ENCODE measurements around the gene DNMBP. TPM values are rescaled to one million over a fixed set of nuclear protein-coding genes. Genes with fewer than 3 reads are reported as not detected.
"Not testable (repeated sequence)": the region's sequence is repeated elsewhere in the genome, so short reads cannot be mapped to it uniquely, and the experiment has no call there.

Gene DNMBP
- total and polyA plus RNA-seq, 5 donors from 2014 or later, result 0.22 to 2.4 (median 0.65) TPM

- H3K4me3 ChIP-seq (ENCODE audit: low read depth, low read length), result no peak overlapping the region
- DNase-seq (no peak), ATAC-seq (ENCODE audit: low read depth in 2 of 2) (no peak)
- Mint-ChIP-seq H3K4me1 (peaks cover 6 to 27% (median 14%) of the 10 kb centered on the region in 4 donors), H3K27ac (peak overlapping the region in 2 of 3 donors; percentile 16 to 38), H3K36me3 (peaks cover 11% of the 10 kb centered on the region), H3K27me3 (peaks cover 5% of the 10 kb centered on the region), H3K4me3 (no peak overlapping the region), H3K9me3 (no peaks in the 10 kb centered on the region)
- peaks cover 3% of the 10 kb centered on the region for H3K4me1 ChIP-seq (ENCODE audit: control insufficient read depth, insufficient read depth, low read length, poor library complexity, severe bottlenecking)
- no peak overlapping the region for H3K27ac ChIP-seq (ENCODE audit: insufficient read depth, low read length, poor library complexity, severe bottlenecking)
- no peaks in the 10 kb centered on the region for H3K9me3 ChIP-seq (ENCODE audit: control insufficient read depth in 2 of 2, low read length in 2 of 2)
- no peaks in the 10 kb centered on the region for H3K27me3 ChIP-seq (ENCODE audit: control insufficient read depth, insufficient read depth, low read length)
- H3K36me3 ChIP-seq (ENCODE audit: control insufficient read depth, insufficient read depth, low read length), result no peaks in the 10 kb centered on the region
Measured at GRCh38 chr10:99995713-99996112, 14.0 kb downstream of the DNMBP start.

GRCh38 chr10:99995269-99995668 lies 14.5 kb downstream of the DNMBP start:
- Histone ChIP-seq H3K4me3 (ENCODE audit: low read depth, low read length) (no peak overlapping the region), H3K27ac (ENCODE audit: insufficient read depth, low read length, poor library complexity, severe bottlenecking) (no peak overlapping the region), H3K4me1 (ENCODE audit: control insufficient read depth, insufficient read depth, low read length, poor library complexity, severe bottlenecking) (peaks cover 3% of the 10 kb centered on the region), H3K36me3 (ENCODE audit: control insufficient read depth, insufficient read depth, low read length) (no peaks in the 10 kb centered on the region), H3K9me3 (ENCODE audit: control insufficient read depth in 2 of 2, low read length in 2 of 2) (no peaks in the 10 kb centered on the region), H3K27me3 (ENCODE audit: control insufficient read depth, insufficient read depth, low read length) (no peaks in the 10 kb centered on the region)
- DNase-seq (no peak), ATAC-seq (ENCODE audit: low read depth in 2 of 2) (no peak)
- Mint-ChIP-seq H3K27me3 (peaks cover 5% of the 10 kb centered on the region), H3K9me3 (no peaks in the 10 kb centered on the region), H3K4me1 (peaks cover 6 to 27% (median 14%) of the 10 kb centered on the region in 4 donors), H3K4me3 (peak overlapping the region in 1 of 4 donors; percentile 29), H3K27ac (peak overlapping the region in 2 of 3 donors; percentile 16 to 38), H3K36me3 (peaks cover 11% of the 10 kb centered on the region)

DNA sequence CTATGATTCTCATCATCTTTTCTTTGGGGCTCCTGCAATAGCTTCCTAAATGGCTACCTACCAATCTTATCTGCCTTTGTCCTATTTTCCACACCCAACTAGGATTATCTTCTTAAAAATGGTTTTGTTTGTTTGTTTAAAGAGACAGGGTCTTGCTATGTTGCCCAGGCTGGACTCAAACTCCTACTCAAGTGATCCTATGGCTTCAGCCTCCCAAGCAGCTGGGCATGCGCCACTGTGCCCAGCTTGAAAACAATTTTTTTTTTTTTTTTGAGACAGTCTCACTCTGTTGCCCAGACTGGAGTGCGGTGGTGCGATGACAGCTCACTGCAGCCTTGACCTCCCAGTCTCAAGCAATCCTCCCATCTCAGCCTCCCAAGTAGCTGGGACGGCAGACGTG lies 14.9 kb downstream of the DNMBP start:
- ATAC-seq (ENCODE audit: low read depth in 2 of 2) (no peak), DNase-seq (no peak)
- Histone ChIP-seq H3K27me3 (ENCODE audit: control insufficient read depth, insufficient read depth, low read length) (no peaks in the 10 kb centered on the region), H3K27ac (ENCODE audit: insufficient read depth, low read length, poor library complexity, severe bottlenecking) (no peak overlapping the region), H3K9me3 (ENCODE audit: control insufficient read depth in 2 of 2, low read length in 2 of 2) (no peaks in the 10 kb centered on the region), H3K4me3 (ENCODE audit: low read depth, low read length) (peak overlapping the region; percentile 35), H3K4me1 (ENCODE audit: control insufficient read depth, insufficient read depth, low read length, poor library complexity, severe bottlenecking) (peaks cover 3% of the 10 kb centered on the region), H3K36me3 (ENCODE audit: control insufficient read depth, insufficient read depth, low read length) (no peaks in the 10 kb centered on the region)
- peaks cover 6 to 27% (median 14%) of the 10 kb centered on the region in 4 donors for H3K4me1 Mint-ChIP-seq
- peaks cover 5% of the 10 kb centered on the region for H3K27me3 Mint-ChIP-seq
- H3K27ac Mint-ChIP-seq, result peak overlapping the region in 1 of 3 donors; percentile 81
- H3K9me3 Mint-ChIP-seq, result no peaks in the 10 kb centered on the region
- peaks cover 11% of the 10 kb centered on the region for H3K36me3 Mint-ChIP-seq
- H3K4me3 Mint-ChIP-seq, result no peak overlapping the region

DNA sequence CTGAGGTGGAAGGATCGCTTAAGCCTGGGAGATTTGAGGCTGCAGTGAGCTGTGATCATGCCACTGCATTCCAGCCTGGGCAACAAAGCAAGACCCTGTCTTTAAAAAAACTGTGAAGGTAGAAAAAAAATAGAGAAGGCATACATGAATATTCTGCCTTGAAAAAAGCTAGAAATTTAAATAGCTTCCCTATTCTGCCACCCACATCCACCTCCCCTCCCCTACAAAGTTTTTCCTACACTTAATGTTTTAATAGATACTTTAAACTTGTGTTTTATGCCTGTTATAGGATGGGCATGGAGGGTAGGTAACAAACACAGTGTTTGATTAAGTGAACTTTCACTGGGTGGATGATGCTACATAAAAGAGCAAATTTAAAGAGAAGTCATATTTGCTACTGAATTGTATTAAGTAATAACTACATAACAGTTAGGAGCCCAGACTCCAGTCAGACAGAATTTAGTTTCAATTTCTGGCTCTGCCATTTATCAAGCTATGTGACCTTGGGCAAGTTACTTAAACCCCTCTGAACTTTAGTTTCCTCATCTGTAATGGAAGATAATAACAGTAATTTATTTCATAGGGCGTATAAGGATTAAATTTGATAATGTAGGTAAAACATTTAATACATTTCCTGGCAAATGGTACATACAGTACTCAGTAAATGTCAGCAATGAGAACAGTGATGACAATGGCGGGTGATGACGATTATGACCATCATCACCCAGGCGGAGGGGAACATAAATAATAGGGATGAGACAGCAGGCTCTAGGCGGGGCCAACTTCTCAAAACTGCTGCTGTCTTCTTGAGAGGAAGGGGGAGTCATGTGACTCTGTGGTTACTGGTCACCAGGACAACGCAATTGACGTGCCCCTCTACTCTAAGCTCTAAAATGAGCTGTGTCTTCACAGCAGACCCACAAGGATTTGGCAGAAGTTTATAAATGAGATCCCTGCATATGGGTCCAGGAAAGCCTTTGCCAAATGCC lies 15.8 kb downstream of the DNMBP start:
- Histone ChIP-seq H3K27ac (ENCODE audit: insufficient read depth, low read length, poor library complexity, severe bottlenecking) (peak overlapping the region; percentile 28), H3K4me3 (ENCODE audit: low read depth, low read length) (peak overlapping the region; percentile 35), H3K27me3 (ENCODE audit: control insufficient read depth, insufficient read depth, low read length) (no peaks in the 10 kb centered on the region), H3K9me3 (ENCODE audit: control insufficient read depth in 2 of 2, low read length in 2 of 2) (no peaks in the 10 kb centered on the region), H3K4me1 (ENCODE audit: control insufficient read depth, insufficient read depth, low read length, poor library complexity, severe bottlenecking) (peaks cover 3% of the 10 kb centered on the region), H3K36me3 (ENCODE audit: control insufficient read depth, insufficient read depth, low read length) (no peaks in the 10 kb centered on the region)
- ATAC-seq (ENCODE audit: low read depth in 2 of 2) (peak; percentile 84 to 94), DNase-seq (peak; percentile 11 to 93 (median 53))
- Mint-ChIP-seq H3K36me3 (peaks cover 8% of the 10 kb centered on the region), H3K4me3 (peak overlapping the region; percentile 4 to 63 (median 36)), H3K27me3 (no peaks in the 10 kb centered on the region), H3K9me3 (no peaks in the 10 kb centered on the region), H3K27ac (peak overlapping the region; percentile 38 to 87 (median 81)), H3K4me1 (peaks cover 6 to 27% (median 14%) of the 10 kb centered on the region in 4 donors)

DNA sequence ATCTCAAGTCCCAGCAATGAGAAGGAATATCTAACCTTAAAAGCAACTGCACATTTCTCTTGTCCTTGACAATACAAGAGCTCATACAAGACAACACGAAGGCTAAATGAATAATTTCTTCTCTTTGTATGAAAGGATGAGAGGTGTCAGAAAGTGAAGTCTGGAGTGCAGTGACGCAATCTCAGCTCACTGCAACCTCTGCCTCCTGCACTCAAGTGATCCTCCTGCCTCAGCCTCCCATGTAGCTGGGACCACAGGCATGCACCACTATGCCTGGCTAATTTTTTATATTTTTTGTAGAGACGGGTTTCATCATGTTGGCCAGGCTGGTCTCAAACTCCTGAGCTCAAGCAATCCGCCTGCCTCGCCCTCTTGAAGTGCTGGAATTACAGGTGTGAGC lies 24.1 kb downstream of the DNMBP start:
- not testable (repeated sequence) for H3K9me3 Mint-ChIP-seq; DNase-seq; H3K4me3 Mint-ChIP-seq; H3K27ac ChIP-seq (ENCODE audit: insufficient read depth, low read length, poor library complexity, severe bottlenecking); ATAC-seq (ENCODE audit: low read depth in 2 of 2); H3K4me1 ChIP-seq (ENCODE audit: control insufficient read depth, insufficient read depth, low read length, poor library complexity, severe bottlenecking); H3K4me3 ChIP-seq (ENCODE audit: low read depth, low read length); H3K36me3 ChIP-seq (ENCODE audit: control insufficient read depth, insufficient read depth, low read length); H3K9me3 ChIP-seq (ENCODE audit: control insufficient read depth in 2 of 2, low read length in 2 of 2); H3K27me3 Mint-ChIP-seq; H3K36me3 Mint-ChIP-seq; H3K27ac Mint-ChIP-seq; H3K27me3 ChIP-seq (ENCODE audit: control insufficient read depth, insufficient read depth, low read length)
- peaks cover 0 to 20% (median 9%) of the 10 kb centered on the region in 4 donors for H3K4me1 Mint-ChIP-seq

GRCh38 chr10:99984211-99985034 lies 25.3 kb downstream of the DNMBP start:
- Histone ChIP-seq H3K4me1 (ENCODE audit: control insufficient read depth, insufficient read depth, low read length, poor library complexity, severe bottlenecking) (no peaks in the 10 kb centered on the region), H3K27ac (ENCODE audit: insufficient read depth, low read length, poor library complexity, severe bottlenecking) (no peak overlapping the region), H3K27me3 (ENCODE audit: control insufficient read depth, insufficient read depth, low read length) (no peaks in the 10 kb centered on the region), H3K36me3 (ENCODE audit: control insufficient read depth, insufficient read depth, low read length) (no peaks in the 10 kb centered on the region), H3K4me3 (ENCODE audit: low read depth, low read length) (no peak overlapping the region), H3K9me3 (ENCODE audit: control insufficient read depth in 2 of 2, low read length in 2 of 2) (no peaks in the 10 kb centered on the region)
- DNase-seq (peak in 1 of 3 donors; percentile 71), ATAC-seq (ENCODE audit: low read depth in 2 of 2) (no peak)
- H3K27me3 Mint-ChIP-seq, result no peaks in the 10 kb centered on the region
- H3K4me1 Mint-ChIP-seq, result peaks cover 0 to 20% (median 9%) of the 10 kb centered on the region in 4 donors
- H3K27ac Mint-ChIP-seq, result peak overlapping the region in 1 of 3 donors; percentile 8
- no peak overlapping the region for H3K4me3 Mint-ChIP-seq
- H3K36me3 Mint-ChIP-seq, result no peaks in the 10 kb centered on the region
- H3K9me3 Mint-ChIP-seq, result no peaks in the 10 kb centered on the region

GRCh38 chr10:99983280-99983988 lies 26.3 kb downstream of the DNMBP start:
- Mint-ChIP-seq H3K27ac (peak overlapping the region in 2 of 3 donors; percentile 20), H3K9me3 (no peaks in the 10 kb centered on the region), H3K27me3 (no peaks in the 10 kb centered on the region), H3K4me3 (no peak overlapping the region), H3K4me1 (peaks cover 0 to 20% (median 9%) of the 10 kb centered on the region in 4 donors), H3K36me3 (no peaks in the 10 kb centered on the region)
- no peaks in the 10 kb centered on the region for H3K9me3 ChIP-seq (ENCODE audit: control insufficient read depth in 2 of 2, low read length in 2 of 2)
- H3K4me3 ChIP-seq (ENCODE audit: low read depth, low read length), result no peak overlapping the region
- H3K27ac ChIP-seq (ENCODE audit: insufficient read depth, low read length, poor library complexity, severe bottlenecking), result no peak overlapping the region
- H3K27me3 ChIP-seq (ENCODE audit: control insufficient read depth, insufficient read depth, low read length), result no peaks in the 10 kb centered on the region
- ATAC-seq (ENCODE audit: low read depth in 2 of 2), result no peak
- H3K36me3 ChIP-seq (ENCODE audit: control insufficient read depth, insufficient read depth, low read length), result no peaks in the 10 kb centered on the region
- no peak for DNase-seq
- H3K4me1 ChIP-seq (ENCODE audit: control insufficient read depth, insufficient read depth, low read length, poor library complexity, severe bottlenecking), result no peaks in the 10 kb centered on the region
